GM18867 (cell line): ENCODE measurements around the gene BLCAP.

ENCODE experiments used
- ATAC-seq: cut with Tn5 transposase; IDR thresholded peaks from one replicate; pipeline ENCODE4 v1.9.1; 2021; ENCODE audit warnings: mild to moderate bottlenecking, moderate library complexity; ENCODE audit not compliant: unreplicated experiment

The BLCAP gene

GRCh38 chr20:37518059-37518458 is 9.6 kb downstream of the BLCAP start:
- ATAC-seq = no peak

DNA sequence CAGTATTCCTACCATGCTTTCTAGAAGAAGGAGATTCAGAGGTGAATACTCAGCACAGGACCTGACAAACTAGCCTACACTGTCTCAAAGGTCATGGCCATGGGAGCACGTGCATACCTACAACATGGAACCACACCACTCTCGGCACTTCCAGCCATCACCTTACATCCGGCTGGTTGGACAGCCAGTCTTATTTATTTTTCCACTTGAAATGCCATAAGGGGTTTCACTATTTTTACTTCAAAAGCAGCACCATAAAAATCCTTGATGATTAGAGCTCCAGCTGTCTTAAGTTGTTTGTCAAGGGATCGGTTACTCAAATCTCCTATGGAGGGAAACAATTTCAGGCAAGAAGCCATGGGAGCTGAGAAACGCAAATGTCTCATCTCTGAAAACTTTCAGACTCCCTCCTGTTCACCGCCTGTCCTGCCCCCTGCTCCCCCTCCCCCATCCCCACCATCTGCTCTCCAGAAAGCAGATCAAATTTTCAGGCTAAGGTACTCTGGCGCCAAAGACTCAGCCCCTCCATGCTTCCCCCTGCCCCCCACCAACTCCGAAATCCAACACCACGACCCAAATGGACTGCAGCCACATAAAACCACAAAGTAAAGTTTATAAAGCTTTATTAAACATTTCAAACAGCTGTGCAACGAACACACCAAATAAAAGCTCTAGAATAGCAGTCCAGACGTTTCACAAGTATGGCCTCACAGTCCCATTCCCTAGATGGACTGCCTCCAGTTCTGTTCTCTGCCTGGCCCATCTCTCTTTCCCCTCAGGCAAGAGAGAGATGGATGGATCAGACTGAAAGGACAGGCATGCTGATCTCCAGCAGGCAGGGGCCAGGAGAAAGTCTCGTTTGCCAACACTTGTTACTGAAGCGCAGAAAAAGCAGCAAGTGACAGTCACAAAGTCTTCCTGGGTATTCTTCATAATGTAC is 10.6 kb downstream of the BLCAP start:
- ATAC-seq = no peak

DNA sequence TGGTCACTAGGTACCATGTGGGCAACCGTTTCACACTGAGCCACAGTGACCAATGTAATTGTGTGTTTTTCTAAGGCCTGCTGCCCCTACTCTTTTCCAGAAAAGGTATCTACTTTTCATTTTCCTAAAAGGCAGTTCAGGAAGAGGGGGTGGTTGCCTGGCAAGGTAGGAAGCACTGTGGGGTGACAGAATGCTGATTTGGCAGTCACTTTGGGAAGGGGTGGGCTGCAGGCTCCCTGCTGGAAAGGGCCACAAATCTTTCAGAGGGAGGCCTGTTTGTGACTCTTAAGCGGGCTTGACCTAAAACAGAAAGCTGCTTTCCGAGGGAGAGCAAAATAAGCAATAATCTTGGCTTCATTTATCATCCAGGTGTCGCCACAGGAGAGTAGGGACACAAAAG is 11.8 kb downstream of the BLCAP start:
- no peak for ATAC-seq

DNA sequence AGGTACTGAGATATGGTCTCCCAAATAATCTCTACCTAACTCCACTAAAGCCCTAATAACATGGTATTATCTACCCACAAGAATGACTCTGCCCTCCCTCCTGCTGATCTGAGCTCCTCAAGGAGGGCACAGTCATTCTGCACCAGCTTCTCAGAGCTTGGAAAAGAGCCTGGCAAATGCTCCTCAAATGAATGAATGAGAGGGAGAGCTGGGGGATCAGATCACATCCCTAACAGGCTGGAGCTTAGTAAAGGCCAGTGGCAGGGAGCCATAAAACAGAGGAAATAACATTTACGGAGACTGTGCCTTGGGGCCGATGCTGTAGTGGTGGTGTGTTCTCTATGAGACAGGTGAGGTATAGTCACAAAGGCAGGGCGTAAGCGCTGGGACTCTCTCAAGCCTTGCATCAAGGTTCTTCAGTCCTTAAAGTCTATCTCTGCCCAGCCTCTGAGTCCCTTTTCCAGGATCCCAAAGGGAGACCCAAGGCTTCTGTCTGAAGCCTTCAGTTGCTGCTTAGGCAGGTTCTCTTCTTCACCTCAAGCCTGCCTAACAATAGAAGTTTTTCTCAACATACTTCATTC is 13.8 kb downstream of the BLCAP start:
- ATAC-seq = no peak

DNA sequence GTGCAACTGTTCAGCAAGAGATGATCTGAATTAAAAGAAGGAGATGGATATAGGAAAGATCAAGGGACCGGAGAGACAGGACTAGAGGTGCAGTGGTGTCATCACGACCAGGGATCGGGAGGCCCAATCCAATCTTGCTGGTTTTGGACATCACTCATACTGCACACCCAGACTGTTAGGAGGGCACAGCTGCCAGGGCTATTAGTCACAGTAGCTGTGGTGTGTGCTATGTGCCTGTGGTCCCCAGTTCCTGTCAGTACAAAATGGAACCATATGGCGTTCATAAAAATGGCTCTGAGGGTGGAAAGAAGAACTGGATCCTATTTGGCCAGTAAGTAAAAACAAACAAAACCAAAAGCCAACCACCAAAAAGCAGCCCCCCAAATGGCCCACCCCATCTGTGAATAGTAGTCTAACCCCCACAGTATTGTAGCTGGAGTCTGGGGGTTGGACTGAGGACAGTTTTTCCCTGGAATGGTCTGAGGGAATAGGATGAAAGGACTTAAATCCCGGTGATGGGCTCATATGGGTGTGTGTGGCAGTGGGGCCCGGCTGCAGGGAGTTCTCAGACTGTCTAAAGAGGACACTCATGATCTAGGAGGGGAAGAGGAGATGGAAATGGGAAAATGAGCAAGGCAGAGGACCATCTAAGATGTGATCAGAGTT is 15.9 kb downstream of the BLCAP start:
- no peak for ATAC-seq

DNA sequence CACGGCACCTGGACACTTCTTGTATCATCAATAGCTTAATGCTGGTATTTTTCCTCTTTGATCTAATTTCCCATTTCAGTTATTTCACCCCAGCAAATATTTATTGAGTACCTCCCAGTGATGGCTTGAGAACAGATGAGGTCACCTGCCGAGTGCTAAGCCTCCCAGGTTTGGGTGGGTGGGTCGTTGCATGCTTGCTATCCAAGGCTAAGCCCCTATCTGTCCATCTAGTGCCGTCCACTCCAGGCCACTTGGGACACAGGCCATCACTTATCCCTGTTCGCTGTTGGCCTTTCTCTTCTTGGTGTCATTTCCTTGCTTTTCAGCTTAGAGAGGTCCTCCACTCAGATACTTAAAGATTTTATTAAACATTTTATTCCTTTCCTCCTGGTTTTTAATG is 17.4 kb downstream of the BLCAP start:
- no peak for ATAC-seq

DNA sequence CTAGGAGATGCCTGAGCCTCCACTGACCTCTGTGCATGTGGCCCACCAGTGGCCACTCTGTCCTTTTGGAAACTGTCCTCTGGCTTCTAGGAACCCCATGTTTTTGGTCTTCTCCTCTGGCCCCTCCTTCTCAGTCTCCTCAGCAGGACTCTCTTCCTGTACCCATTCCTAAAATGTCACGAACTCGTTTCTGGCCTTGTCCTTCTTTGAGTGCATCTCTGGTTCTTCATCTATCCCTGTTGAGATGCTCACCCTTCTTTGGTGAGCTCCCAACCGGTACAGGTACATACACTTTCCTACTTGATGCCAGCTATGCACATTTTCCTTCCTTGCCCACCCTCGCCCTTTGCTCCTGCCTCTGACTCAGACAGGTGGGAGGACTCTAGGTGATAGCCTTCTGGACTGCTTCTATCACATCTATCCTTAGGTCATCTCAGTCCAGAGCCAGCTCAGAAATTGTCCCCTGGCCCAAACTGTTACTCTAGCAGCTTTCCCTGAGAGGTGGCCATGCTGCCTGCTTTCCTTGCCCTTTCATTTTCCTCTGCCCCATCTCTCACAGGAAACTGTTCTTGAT is 21.4 kb downstream of the BLCAP start:
- ATAC-seq = no peak

DNA sequence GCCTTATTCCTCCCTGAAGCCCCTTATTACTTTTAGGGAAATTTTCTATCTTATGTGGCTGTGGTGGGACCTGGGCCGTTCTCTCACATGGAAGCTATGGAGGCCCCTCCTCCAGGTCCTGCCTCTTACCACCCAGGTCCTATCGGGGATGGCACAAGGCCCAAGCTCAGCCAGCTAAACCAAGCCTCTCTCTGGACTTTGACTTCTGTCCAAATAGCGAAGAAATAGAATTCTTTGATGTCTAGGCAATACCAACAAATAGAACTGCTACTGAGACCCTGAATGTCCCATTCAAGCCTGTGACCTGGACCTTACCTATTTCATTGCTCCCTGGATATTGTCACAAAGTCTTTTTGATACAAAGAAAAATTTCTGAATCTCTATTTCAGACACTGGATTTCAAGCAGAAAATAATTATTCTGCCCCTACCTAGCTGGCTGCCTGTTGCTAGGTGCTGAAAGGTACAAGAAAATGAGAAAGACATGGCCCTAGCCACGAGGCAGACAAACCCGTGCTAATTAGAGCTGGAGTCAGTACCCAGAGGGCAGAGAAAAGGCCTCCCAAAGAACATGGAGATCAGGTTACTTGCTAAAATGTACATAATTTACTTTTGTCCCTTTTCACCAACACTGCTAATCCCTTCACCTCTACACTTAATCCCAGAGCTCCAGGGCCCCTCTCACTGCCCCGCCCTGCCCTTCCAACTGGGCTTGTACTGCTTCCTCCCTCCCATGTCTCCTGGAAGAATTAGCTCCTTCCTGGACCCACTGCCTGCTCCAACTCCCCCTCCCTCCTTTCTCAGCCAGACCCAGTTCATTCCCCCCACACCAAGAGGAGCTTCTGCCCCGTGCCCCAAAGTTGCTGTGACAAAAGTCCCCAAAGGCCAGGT is 22.2 kb downstream of the BLCAP start:
- ATAC-seq = no peak

DNA sequence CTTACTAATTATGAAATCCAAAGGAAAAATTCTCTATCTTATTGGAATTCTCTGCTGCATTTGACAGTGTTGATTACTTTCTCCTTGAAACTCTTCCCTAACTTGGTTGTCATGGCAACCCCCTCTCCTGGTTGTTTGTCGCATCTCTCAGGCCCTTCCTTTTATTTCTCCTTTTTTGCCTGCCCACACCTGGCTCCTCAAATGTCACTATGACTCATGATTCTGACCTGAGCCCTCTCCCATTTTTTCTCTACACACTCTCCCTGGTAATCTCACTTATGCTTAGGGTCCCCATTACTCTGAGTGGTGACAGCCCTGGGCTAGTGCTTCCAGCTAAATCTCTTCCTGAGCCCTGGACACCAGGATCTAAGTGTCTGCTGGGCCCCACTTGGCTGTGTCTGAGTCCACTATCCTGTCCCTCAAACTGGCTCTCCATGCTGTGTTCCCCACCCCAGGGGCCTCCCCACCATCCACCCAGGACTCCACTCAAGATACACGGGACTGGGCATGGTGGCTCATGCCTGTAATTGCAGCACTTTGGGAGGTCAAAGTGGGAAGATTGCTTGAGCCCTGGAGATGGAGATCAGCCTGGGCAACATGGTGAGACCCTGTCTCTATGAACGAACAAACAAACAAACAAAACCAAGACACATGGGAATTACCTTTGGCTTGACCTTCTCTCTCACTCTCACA is 23.1 kb downstream of the BLCAP start:
- no peak for ATAC-seq

- no peak for ATAC-seq
Measured at GRCh38 chr20:37503256-37503927, 24.3 kb downstream of the BLCAP start.

- no peak for ATAC-seq
Measured at GRCh38 chr20:37502654-37503053, 25.0 kb downstream of the BLCAP start.

- ATAC-seq = no peak
Measured at GRCh38 chr20:37501940-37502339, 25.7 kb downstream of the BLCAP start.

GRCh38 chr20:37500311-37500710 is 27.4 kb downstream of the BLCAP start:
- ATAC-seq = no peak

GRCh38 chr20:37498066-37498665 is 29.5 kb downstream of the BLCAP start:
- ATAC-seq = no peak

DNA sequence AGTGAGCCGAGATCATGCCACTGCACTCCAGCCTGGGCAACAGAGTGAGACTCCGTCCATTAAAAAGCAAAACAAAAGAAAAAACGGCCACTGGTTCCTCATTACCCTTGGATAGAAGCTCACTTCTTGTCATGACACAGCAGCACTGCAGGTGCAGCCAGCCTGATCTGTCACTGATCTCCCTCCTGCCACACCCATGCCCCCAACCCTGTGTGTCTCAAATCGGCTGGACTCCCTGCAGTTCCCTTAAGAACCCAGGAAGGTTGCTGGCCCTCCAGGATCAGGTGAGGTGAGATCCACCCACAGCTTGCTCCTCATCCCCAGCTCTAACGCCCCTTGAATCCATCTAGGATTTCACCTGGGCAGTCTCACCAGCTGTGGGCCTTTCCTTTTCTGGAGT is 32.9 kb downstream of the BLCAP start:
- ATAC-seq = no peak

DNA sequence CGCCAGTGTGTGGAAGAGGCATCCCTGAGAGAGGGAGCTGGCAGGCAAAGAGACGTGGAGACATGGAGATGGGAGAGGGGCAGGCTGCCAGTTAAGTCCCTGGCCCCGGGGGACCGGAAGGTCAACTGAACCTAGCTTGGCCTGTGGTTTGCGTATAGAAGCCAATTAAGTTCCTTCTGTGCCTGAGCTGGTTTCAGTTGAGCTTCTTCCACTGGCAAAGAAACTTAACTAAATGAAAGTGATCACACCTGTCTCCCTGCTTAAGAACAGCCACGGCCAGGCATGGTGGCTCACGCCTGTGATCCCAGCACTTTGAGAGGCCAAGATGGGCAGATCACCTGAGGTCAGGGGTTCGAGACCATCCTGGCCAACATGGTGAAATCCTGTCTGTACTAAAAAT is 33.4 kb downstream of the BLCAP start:
- no peak for ATAC-seq

DNA sequence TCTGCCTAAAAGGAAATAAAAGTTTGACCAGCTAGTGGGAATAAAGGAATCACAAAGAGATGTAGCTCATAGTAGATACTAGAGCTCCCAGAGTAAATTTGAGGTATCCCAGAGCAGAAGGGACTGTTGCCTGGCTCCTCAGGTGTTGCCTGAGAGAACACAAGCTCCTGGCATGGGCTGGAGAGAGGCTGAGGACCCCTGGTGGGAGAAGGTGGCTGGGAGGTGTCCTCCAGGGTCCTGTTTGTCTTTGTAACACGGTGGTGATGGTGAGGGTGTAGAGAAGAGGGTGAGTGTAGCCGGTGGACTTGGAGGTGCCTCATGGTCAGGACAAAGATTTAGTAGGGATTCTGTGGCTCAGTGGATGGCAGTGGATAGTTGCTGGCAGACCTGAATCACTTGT is 34.7 kb downstream of the BLCAP start:
- no peak for ATAC-seq

- no peak for ATAC-seq
Measured at GRCh38 chr20:37492096-37492625, 35.5 kb downstream of the BLCAP start.
